CD4-positive, alpha-beta T cell (primary cell): ENCODE results near the gene EDAR. TPM values are rescaled to one million over a fixed set of nuclear protein-coding genes. Genes with fewer than 3 reads are reported as not detected.

ENCODE experiments used
- ATAC-seq: fragments of 200-7000 bp; cut with Tn5 transposase; one replicate; pipeline ENCODE4 v1.10.0; 2022; ENCODE audit warnings: mild to moderate bottlenecking; ENCODE audit not compliant: poor library complexity
- CTCF ChIA-PET: fragments of 350-600 bp; sonication (Branson Sonifier 250); formaldehyde crosslinking; loops from one replicate; lab custom pipeline; 2021; ENCODE audit warnings: antibody characterized with exemption, inconsistent platforms; lab: Charles Lee
- POLR2A ChIA-PET: fragments of 350-600 bp; sonication (Branson Sonifier 250); formaldehyde crosslinking; loops from one replicate; lab custom pipeline; 2021; ENCODE audit warnings: antibody characterized with exemption, inconsistent platforms; lab: Charles Lee
- DNase-seq, 14 experiments: peaks; one replicate each; pipeline ENCODE4 v3.0.0-alpha.2; 2013 to 2020; ENCODE audit warnings: mixed read lengths in 2 of 14
- H3K27ac ChIP-seq, 2 donors: one replicate each; pipeline versions ENCODE4 v1.5.1 to v1.7.0; 2013; ENCODE audit warnings: low read length in 2 of 2, low read depth in 1 of 2, mild to moderate bottlenecking in 1 of 2
- H3K27me3 ChIP-seq, 2 experiments: 1 replicate in 1 of 2; 2 replicates in 1 of 2; pipeline versions ENCODE4 v1.6.1 to v1.7.0; 2013; ENCODE audit warnings: low read length in 2 of 2, control low read depth in 1 of 2, mild to moderate bottlenecking in 1 of 2, moderate library complexity in 1 of 2; ENCODE audit not compliant: insufficient read depth in 2 of 2, control insufficient read depth in 1 of 2
- H3K36me3 ChIP-seq: one replicate; pipeline ENCODE4 v1.6.1; 2013; ENCODE audit warnings: low read length, control low read depth; ENCODE audit not compliant: insufficient read depth
- H3K4me1 ChIP-seq: one replicate; pipeline ENCODE4 v1.6.1; 2013; ENCODE audit warnings: low read length, control low read depth; ENCODE audit not compliant: insufficient read depth
- H3K4me3 ChIP-seq: one replicate; pipeline ENCODE4 v1.5.1; 2013; ENCODE audit warnings: mild to moderate bottlenecking, low read length, moderate library complexity
- H3K9me3 ChIP-seq, 2 experiments: 1 replicate in 1 of 2; 2 replicates in 1 of 2; pipeline versions ENCODE4 v1.6.1 to v1.7.0; 2013; ENCODE audit warnings: low read length in 2 of 2, mild to moderate bottlenecking in 2 of 2, control low read depth in 1 of 2, moderate library complexity in 1 of 2; ENCODE audit not compliant: control insufficient read depth in 1 of 2, insufficient read depth in 1 of 2
- H3K27ac Mint-ChIP-seq: one replicate; pipeline ENCODE4 v1.8.0; 2020; ENCODE audit warnings: mixed read lengths
- H3K27me3 Mint-ChIP-seq: one replicate; pipeline ENCODE4 v1.8.0; 2021; ENCODE audit warnings: mixed read lengths
- H3K36me3 Mint-ChIP-seq: one replicate; pipeline ENCODE4 v1.8.0; 2021; ENCODE audit warnings: low read depth, mixed read lengths
- H3K4me1 Mint-ChIP-seq: one replicate; pipeline ENCODE4 v1.8.0; 2021; ENCODE audit warnings: low read depth, mixed read lengths
- H3K4me3 Mint-ChIP-seq: one replicate; pipeline ENCODE4 v1.8.0; 2020; ENCODE audit warnings: mild to moderate bottlenecking, mixed read lengths
- H3K9me3 Mint-ChIP-seq: one replicate; pipeline ENCODE4 v1.8.0; 2020; ENCODE audit warnings: mixed read lengths
- intact Hi-C, 2 experiments: fragments of 100-400 bp; cut with DNase I in 1 of 2; cut with micrococcal nuclease in 1 of 2; formaldehyde crosslinking; loops; one replicate each; pipeline versions ENCODE4 v1.15.1 to v1.9.0; 2023 to 2025; cut with DNase I, micrococcal nuclease
- total RNA-seq, 174 experiments: library from RNA in 2 of 174; stranded (reverse) in 2 of 174; gene quantifications; one replicate each; pipeline ENCODE4 v1.2.3 and lab custom pipeline; 2021 to 2026
- TF ChIP-seq, protein P1 (sequence below): fragments of 200-600 bp; IDR thresholded peaks from one replicate; pipeline ENCODE4 v1.8.0; 2022; ENCODE audit warnings: antibody characterized with exemption, mild to moderate bottlenecking

Gene EDAR
- total RNA-seq, 2 experiments from 2014 or later: 9.4 to 10.3 TPM

DNA sequence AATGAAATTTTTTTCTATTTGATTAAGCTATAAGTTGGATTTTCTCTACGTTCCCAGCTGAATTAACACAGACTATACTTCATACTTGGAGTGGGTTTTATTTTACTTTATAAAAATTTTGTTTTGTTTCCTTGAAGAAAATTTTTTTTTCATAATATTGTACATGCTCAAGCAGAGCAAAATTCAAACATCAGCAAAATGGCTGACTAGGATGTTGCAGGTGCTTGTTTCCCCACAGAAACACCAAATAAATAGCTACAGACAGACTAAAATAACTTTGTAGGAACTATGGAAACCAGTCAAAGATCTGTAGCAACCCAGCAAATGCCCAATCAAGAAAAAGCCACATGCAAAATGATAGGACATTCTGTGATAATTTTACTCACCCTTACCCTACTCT lies 120.1 kb downstream of the EDAR start:
- TF ChIP-seq, protein P1, sequence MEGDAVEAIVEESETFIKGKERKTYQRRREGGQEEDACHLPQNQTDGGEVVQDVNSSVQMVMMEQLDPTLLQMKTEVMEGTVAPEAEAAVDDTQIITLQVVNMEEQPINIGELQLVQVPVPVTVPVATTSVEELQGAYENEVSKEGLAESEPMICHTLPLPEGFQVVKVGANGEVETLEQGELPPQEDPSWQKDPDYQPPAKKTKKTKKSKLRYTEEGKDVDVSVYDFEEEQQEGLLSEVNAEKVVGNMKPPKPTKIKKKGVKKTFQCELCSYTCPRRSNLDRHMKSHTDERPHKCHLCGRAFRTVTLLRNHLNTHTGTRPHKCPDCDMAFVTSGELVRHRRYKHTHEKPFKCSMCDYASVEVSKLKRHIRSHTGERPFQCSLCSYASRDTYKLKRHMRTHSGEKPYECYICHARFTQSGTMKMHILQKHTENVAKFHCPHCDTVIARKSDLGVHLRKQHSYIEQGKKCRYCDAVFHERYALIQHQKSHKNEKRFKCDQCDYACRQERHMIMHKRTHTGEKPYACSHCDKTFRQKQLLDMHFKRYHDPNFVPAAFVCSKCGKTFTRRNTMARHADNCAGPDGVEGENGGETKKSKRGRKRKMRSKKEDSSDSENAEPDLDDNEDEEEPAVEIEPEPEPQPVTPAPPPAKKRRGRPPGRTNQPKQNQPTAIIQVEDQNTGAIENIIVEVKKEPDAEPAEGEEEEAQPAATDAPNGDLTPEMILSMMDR: no peak
- no peak overlapping the region for H3K27ac ChIP-seq
- POLR2A ChIA-PET: no interaction called here
- no peak overlapping the region for H3K4me3 ChIP-seq
- DNase-seq (no peak), ATAC-seq (no peak)
- H3K4me1 Mint-ChIP-seq: no peaks in the 10 kb centered on the region
- no peaks in the 10 kb centered on the region for H3K27me3 Mint-ChIP-seq
- CTCF ChIA-PET: no interaction called here
- H3K9me3 ChIP-seq: peaks cover 0 to 20% of the 10 kb centered on the region in 2 experiments
- peaks cover 18% of the 10 kb centered on the region for H3K9me3 Mint-ChIP-seq
- no peak overlapping the region for H3K27ac Mint-ChIP-seq
- no peaks in the 10 kb centered on the region for H3K36me3 ChIP-seq
- H3K4me3 Mint-ChIP-seq: no peak overlapping the region
- H3K27me3 ChIP-seq: no peaks in the 10 kb centered on the region
- intact Hi-C loops: no loop called here
- H3K36me3 Mint-ChIP-seq: peaks cover 54% of the 10 kb centered on the region
- H3K4me1 ChIP-seq: no peaks in the 10 kb centered on the region

DNA sequence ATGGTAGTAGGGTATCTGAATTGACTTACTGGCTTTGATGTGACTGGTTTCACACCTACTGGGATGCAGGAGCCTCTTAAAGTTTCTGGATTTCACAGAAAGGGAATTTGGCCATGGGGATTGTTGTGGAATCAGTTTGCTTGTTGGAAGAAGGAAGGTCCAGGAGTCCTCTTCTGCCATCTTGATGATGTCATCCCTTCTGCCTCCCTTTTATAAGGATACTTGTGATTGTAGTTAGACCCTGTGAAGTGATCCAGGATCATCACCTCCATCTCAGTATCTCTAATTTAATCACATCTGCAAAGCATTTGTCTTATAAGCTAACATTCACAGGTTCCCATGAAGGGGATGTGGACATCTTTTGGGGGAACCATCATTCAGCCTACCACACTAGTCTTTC lies 123.0 kb downstream of the EDAR start:
- Histone ChIP-seq H3K27me3 (no peaks in the 10 kb centered on the region), H3K4me1 (no peaks in the 10 kb centered on the region), H3K36me3 (no peaks in the 10 kb centered on the region), H3K9me3 (peaks cover 0 to 20% of the 10 kb centered on the region in 2 experiments), H3K27ac (no peak overlapping the region), H3K4me3 (no peak overlapping the region)
- ChIA-PET POLR2A (no interaction called here), CTCF (no interaction called here)
- Mint-ChIP-seq H3K27me3 (no peaks in the 10 kb centered on the region), H3K36me3 (peaks cover 42% of the 10 kb centered on the region), H3K4me3 (no peak overlapping the region), H3K27ac (no peak overlapping the region), H3K4me1 (no peaks in the 10 kb centered on the region), H3K9me3 (peaks cover 15% of the 10 kb centered on the region)
- ATAC-seq (no peak), DNase-seq (no peak)
- intact Hi-C loops: no loop called here
- TF ChIP-seq, protein P1: no peak

DNA sequence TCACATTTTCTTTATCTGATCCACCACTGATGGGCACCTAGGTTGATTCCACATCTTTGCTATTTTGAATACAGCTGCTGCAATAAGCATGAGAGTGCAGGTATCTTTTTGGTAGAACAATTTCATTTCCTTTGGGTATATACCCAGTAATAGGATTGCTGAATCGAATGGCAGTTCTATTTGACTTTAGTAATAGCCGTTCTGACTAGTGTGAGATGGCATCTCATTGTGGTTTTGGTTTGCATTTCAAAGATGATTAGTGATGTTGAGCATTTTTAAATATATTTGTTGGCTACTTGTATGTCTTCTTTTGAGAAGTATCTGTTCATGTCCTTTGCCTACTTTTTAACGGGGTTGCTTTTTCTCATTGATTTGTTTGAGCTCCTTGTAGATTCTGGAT lies 130.1 kb downstream of the EDAR start:
- H3K9me3 Mint-ChIP-seq: no peaks in the 10 kb centered on the region
- Histone ChIP-seq H3K4me3 (no peak overlapping the region), H3K27ac (no peak overlapping the region), H3K36me3 (no peaks in the 10 kb centered on the region), H3K4me1 (no peaks in the 10 kb centered on the region), H3K27me3 (no peaks in the 10 kb centered on the region), H3K9me3 (no peaks in the 10 kb centered on the region)
- TF ChIP-seq, protein P1: no peak
- no peak overlapping the region for H3K27ac Mint-ChIP-seq
- CTCF ChIA-PET: no interaction called here
- POLR2A ChIA-PET: no interaction called here
- intact Hi-C loops: no loop called here
- no peak for ATAC-seq
- H3K27me3 Mint-ChIP-seq: no peaks in the 10 kb centered on the region
- H3K36me3 Mint-ChIP-seq: no peaks in the 10 kb centered on the region
- no peak for DNase-seq
- H3K4me3 Mint-ChIP-seq: no peak overlapping the region
- H3K4me1 Mint-ChIP-seq: peaks cover 3% of the 10 kb centered on the region
